Measurements from ENCODE around the gene FNIP2. TPM values are rescaled to one million over a fixed set of nuclear protein-coding genes. Genes with fewer than 3 reads are reported as not detected.
"Not testable (repeated sequence)": the region's sequence is repeated elsewhere in the genome, so short reads cannot be mapped to it uniquely, and the experiment has no call there.

FNIP2 gene
- total RNA-seq, 1 donor from 2014 or later = 33.7 TPM

GRCh38 chr4:158807691-158808090, 38.9 kb downstream of the FNIP2 start:
- Mint-ChIP-seq H3K4me1 (ENCODE audit: low read depth) (peaks cover 48% of the 10 kb centered on the region), H3K27ac (ENCODE audit: unreplicated experiment) (peak overlapping the region; percentile 33), H3K27me3 (ENCODE audit: low read depth) (no peaks in the 10 kb centered on the region), H3K9me3 (ENCODE audit: low read depth) (no peaks in the 10 kb centered on the region), H3K4me3 (ENCODE audit: unreplicated experiment) (no peak overlapping the region), H3K36me3 (ENCODE audit: low read depth) (no peaks in the 10 kb centered on the region)
- no peak for DNase-seq (ENCODE audit: low spot score)
- TF ChIP-seq CTCF (IDR thresholded peaks at IDR 0.05) = no peak

- no peak for DNase-seq (ENCODE audit: low spot score)
- TF ChIP-seq CTCF (IDR thresholded peaks at IDR 0.05) = no peak
- Mint-ChIP-seq H3K36me3 (ENCODE audit: low read depth) (no peaks in the 10 kb centered on the region), H3K9me3 (ENCODE audit: low read depth) (no peaks in the 10 kb centered on the region), H3K27ac (ENCODE audit: unreplicated experiment) (peak overlapping the region; percentile 10), H3K27me3 (ENCODE audit: low read depth) (no peaks in the 10 kb centered on the region), H3K4me3 (ENCODE audit: unreplicated experiment) (no peak overlapping the region), H3K4me1 (ENCODE audit: low read depth) (peaks cover 51% of the 10 kb centered on the region)
Observed at GRCh38 chr4:158808399-158808798, 39.6 kb downstream of the FNIP2 start.

GRCh38 chr4:158809208-158809607, 40.4 kb downstream of the FNIP2 start:
- H3K27me3 Mint-ChIP-seq (ENCODE audit: low read depth); H3K9me3 Mint-ChIP-seq (ENCODE audit: low read depth); DNase-seq (ENCODE audit: low spot score); H3K4me3 Mint-ChIP-seq (ENCODE audit: unreplicated experiment); H3K36me3 Mint-ChIP-seq (ENCODE audit: low read depth): not testable (repeated sequence)
- Mint-ChIP-seq H3K27ac (ENCODE audit: unreplicated experiment) (peak overlapping the region; percentile 93), H3K4me1 (ENCODE audit: low read depth) (peaks cover 57% of the 10 kb centered on the region)

GRCh38 chr4:158809611-158810486, 41.0 kb downstream of the FNIP2 start:
- Mint-ChIP-seq H3K4me1 (ENCODE audit: low read depth) (peaks cover 64% of the 10 kb centered on the region), H3K4me3 (ENCODE audit: unreplicated experiment) (peak overlapping the region; percentile 39), H3K27ac (ENCODE audit: unreplicated experiment) (peak overlapping the region; percentile 93), H3K27me3 (ENCODE audit: low read depth) (no peaks in the 10 kb centered on the region), H3K36me3 (ENCODE audit: low read depth) (no peaks in the 10 kb centered on the region), H3K9me3 (ENCODE audit: low read depth) (no peaks in the 10 kb centered on the region)
- no peak for DNase-seq (ENCODE audit: low spot score)
- TF ChIP-seq CTCF (IDR thresholded peaks at IDR 0.05) = no peak

GRCh38 chr4:158810487-158811215, 41.8 kb downstream of the FNIP2 start:
- Mint-ChIP-seq H3K27ac (ENCODE audit: unreplicated experiment) (peak overlapping the region; percentile 93), H3K36me3 (ENCODE audit: low read depth) (no peaks in the 10 kb centered on the region), H3K4me1 (ENCODE audit: low read depth) (peaks cover 67% of the 10 kb centered on the region), H3K9me3 (ENCODE audit: low read depth) (no peaks in the 10 kb centered on the region), H3K27me3 (ENCODE audit: low read depth) (no peaks in the 10 kb centered on the region), H3K4me3 (ENCODE audit: unreplicated experiment) (peak overlapping the region; percentile 39)
- DNase-seq (ENCODE audit: low spot score) = no peak
- no peak for TF ChIP-seq CTCF (IDR thresholded peaks at IDR 0.05)
